GM18498 (cell line): ENCODE results near the gene PITPNM3.

Experiments used
- ATAC-seq: cut with Tn5 transposase; IDR thresholded peaks from one replicate; pipeline ENCODE4 v1.9.1; 2021; ENCODE audit warnings: mild to moderate bottlenecking, moderate library complexity; ENCODE audit not compliant: unreplicated experiment

The PITPNM3 gene

DNA sequence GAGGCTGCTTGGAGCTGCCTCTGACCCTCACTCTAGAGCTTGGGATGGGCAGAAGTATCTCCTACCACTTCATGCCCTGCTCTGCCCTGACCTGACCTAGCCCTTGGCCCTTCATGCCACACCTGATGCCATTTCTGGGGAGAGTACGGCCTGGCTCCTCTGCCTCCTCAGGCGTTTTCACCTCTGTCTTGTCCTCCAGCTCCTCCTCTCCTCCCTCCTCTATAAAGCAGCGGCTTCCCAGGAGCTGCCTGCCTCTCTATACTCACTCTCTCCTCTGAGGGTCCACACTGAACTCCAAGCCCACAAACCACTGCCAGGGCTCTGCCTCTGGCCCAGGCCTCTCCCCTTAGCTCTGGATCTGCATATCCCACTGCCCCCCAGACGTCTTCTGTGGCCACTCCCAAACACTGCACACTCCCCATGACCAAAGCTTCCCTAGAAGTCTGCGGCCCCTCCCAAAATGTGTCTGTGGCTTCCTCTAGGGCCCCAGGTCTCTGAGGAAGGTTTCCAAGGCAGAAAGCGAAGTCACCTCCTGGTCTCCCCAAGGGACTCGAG is 52.6 kb downstream of the PITPNM3 start:
- no peak for ATAC-seq

DNA sequence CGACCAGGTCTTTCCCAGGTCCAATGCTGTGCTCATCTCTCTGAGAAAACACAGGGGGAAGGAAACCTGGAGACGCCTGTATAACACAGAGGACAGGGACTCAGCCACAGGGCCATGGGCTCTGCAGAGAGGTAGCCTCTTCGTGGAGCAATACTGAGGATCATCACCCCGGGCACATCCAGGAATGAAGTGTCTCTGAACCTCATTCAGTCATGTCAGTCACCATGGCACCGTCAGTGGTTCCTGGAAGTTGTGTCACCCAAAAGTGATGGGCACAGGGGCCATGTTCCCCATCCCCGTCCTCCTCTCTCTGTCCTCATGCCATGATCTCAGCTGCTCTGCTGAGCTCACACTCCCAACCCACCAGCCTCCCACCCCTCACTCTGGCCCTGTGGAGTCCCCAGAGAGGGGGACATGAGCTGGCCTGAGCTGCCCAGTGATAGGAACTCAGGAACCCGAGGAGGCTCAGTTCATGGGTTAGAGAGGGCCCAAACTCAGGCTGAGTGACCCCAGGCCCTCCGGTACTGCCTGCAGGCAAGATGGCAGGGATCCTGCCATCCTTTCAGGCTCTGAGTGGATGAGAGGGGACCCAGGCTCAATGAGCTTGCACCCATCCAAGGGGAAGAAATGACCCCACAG is 53.4 kb downstream of the PITPNM3 start:
- no peak for ATAC-seq

- ATAC-seq = no peak
Measured at GRCh38 chr17:6502142-6502541, 54.2 kb downstream of the PITPNM3 start.

GRCh38 chr17:6501359-6501758 is 55.0 kb downstream of the PITPNM3 start:
- ATAC-seq = no peak

GRCh38 chr17:6498901-6499540 is 57.3 kb downstream of the PITPNM3 start:
- ATAC-seq = no peak

DNA sequence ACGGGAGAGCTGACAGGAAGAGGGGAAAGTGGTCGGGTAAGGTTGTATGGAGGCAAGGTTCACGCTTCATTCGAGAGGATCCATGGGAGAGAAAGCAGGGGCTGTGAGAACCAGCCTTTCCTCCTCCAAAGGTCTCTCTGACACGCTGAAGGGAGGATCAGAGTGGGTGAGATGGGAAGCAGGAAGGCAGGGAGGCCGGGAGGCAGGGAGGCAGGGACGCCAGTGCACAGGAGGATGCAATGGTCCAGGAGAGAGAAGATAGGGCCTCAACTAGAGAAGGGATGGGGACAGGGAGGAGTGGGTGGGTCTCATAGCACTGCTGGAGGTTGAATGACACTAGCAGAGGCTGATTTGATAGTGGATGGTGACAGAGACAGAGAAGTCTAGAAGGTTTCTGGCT is 58.0 kb downstream of the PITPNM3 start:
- ATAC-seq = no peak

- no peak for ATAC-seq
Measured at GRCh38 chr17:6497496-6498221, 58.7 kb downstream of the PITPNM3 start.

- no peak for ATAC-seq
Measured at GRCh38 chr17:6496640-6497441, 59.5 kb downstream of the PITPNM3 start.

- no peak for ATAC-seq
Measured at GRCh38 chr17:6496116-6496481, 60.3 kb downstream of the PITPNM3 start.

GRCh38 chr17:6495450-6496115 is 60.8 kb downstream of the PITPNM3 start:
- no peak for ATAC-seq

DNA sequence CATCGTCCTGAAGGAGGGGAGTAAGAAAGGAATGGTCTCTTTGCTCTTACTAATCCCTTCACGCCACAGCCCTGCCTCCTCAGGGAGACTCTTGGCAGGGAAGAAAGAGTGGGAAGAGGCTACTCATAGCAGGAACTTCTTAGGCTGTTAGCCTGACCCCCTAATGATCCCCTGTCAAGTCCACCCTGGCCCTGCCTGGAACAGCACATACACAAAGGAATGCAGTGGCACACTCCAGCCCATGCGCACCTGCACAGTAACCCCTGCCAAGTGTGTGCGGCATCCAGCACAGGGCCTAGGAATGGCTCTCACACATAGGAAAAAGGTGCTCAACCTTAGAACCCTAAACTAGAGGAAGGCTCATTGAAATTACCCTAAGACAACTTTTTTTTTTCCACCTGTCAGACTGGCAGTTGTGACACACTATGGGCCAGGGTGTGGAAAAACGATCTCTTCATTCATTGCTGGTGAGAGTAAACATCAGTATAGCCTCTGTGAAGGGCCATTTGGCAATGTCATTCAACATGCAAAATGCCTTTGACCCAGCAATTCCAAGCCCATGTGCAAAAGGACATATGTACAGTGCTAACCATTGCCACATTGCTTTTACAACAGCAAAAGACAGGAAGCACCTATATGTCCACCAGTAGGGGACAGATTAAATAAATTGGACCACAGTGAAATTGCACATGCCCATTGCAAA is 62.0 kb downstream of the PITPNM3 start:
- ATAC-seq = no peak

GRCh38 chr17:6492892-6493674 is 63.3 kb downstream of the PITPNM3 start:
- ATAC-seq = no peak

DNA sequence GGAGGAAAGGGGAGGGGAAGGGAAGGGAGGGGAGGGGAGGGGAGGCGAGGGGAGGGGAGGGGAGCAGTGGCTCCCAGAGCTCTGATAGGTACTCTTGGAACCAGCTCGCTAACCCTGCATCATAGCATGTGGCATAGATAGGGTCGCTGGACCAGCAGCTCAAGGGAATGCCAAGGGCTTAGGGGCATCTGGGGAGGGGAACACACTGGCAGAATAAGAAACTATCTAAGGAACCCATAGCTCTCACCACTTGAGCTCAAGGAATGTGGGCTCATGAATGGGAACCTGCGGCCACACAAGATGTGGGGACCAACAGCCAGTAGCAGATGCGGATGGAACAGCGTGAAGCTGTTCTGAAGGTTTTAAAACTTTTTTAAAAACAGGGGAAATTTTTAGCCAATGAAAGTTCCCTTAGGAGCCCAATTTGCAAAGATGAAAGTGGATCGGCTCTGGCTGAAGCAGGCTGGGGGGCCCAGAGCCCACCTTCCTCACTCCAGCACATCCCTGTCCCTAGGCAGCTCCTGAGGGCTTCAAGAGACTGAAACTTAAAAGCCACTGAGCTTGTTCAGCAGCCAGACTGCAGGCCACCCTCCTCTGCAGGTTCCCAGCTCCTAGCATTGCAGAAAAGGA is 65.2 kb downstream of the PITPNM3 start:
- no peak for ATAC-seq

DNA sequence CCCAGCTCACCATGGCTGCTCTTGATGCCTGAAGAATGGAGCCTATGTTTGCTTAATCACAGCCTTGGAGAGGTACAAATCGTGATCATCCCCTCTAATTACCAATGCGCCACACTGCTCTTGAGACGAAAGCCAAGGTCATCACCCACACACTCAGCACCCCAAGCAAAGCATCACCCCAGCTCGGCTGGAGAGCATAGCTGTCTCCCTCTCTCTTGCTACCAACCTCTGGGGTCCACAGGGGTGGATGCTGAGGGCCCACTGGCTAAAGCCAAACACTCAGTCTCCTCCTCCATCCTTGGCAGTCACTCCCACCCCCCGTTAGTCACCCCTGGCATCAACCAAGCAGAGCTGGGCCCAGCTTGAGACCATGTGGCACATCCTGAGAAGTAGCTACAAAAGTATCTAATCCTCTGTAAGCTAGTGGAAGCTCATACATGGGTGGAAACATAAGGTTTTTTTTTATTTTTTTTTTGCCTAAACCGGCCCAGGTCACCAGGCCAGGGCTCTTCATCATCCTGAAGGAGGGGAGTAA is 67.3 kb downstream of the PITPNM3 start:
- no peak for ATAC-seq

GRCh38 chr17:6488008-6488539 is 68.3 kb downstream of the PITPNM3 start:
- no peak for ATAC-seq

GRCh38 chr17:6487251-6488007 is 68.9 kb downstream of the PITPNM3 start:
- ATAC-seq = no peak

GRCh38 chr17:6485646-6486412 is 70.5 kb downstream of the PITPNM3 start:
- no peak for ATAC-seq
